GM12801 (cell line): ENCODE measurements around the gene CAPZA2.

Experiments used
- TF ChIP-seq, protein P1 (sequence below): IDR thresholded peaks from one replicate; pipeline ENCODE4 v1.5.1; 2011; ENCODE audit warnings: control low read depth; ENCODE audit not compliant: insufficient read length; ENCODE audit errors: extremely low read depth

Gene CAPZA2

DNA sequence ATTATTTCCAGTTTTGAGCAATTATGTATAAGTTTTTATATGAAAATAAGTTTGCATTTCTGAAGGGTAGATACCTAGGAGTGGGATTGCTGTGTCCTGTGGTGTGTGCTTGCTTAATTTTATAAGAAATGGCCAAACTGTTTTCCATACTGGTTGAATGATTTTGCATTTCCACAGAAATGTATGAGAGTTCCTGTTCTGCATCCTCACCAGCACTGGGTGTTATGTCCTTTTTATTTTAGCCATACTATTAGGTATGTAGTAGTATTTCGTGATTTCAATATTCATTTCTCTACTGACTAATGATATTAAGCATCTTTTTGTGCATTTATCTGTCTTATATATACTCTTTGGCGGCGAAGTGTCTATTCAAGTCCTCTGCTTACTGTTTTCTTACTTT lies 22.3 kb downstream of the CAPZA2 start:
- TF ChIP-seq, protein P1, sequence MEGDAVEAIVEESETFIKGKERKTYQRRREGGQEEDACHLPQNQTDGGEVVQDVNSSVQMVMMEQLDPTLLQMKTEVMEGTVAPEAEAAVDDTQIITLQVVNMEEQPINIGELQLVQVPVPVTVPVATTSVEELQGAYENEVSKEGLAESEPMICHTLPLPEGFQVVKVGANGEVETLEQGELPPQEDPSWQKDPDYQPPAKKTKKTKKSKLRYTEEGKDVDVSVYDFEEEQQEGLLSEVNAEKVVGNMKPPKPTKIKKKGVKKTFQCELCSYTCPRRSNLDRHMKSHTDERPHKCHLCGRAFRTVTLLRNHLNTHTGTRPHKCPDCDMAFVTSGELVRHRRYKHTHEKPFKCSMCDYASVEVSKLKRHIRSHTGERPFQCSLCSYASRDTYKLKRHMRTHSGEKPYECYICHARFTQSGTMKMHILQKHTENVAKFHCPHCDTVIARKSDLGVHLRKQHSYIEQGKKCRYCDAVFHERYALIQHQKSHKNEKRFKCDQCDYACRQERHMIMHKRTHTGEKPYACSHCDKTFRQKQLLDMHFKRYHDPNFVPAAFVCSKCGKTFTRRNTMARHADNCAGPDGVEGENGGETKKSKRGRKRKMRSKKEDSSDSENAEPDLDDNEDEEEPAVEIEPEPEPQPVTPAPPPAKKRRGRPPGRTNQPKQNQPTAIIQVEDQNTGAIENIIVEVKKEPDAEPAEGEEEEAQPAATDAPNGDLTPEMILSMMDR, result no peak

DNA sequence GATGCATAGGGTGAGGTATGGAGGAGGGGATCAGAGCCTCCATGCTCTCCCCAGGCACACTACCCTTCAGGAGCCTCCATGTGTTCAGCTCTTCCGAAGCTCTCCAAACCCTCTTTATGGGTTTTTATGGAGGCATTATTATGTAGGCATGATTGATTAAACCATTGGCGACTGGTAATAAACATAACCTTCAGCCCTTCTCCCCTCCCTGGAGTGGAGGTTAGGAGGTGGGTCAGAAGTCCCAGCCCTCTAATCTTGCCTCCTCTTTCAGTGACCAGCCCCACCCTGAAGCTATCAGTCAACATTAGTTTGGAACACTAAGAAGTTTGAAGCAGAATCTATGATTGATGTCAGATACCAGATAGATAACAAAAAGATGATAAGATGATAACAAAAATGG lies 23.3 kb downstream of the CAPZA2 start:
- TF ChIP-seq, protein P1, result no peak

DNA sequence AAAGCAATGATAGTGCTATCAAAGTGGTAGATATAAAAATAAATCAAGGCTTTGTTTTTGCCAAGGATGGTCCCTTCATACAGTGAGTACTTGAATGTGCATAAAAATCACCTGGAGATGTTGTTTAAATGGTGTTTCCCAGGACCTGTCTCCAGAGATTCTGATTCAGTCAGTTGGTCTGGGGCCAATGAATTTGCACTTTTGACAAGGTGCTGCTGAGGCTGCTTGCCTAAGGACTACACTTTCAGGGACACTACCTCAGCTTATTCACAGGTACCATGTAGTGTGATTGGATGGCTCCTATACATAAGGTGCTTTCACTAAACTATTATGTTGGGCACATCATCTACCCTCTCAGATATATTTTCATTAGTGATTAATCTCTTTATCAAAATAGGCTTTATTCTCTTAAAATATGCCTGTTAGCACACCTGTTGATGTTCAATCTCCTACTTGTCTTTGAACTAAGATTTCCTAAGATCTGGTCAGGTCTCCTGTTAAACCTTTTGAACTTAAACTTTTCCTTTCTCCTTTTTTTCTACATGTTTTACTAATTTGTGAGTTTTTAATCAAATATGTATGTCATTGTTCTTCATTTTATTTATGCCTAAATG lies 24.3 kb downstream of the CAPZA2 start:
- TF ChIP-seq, protein P1, result no peak

DNA sequence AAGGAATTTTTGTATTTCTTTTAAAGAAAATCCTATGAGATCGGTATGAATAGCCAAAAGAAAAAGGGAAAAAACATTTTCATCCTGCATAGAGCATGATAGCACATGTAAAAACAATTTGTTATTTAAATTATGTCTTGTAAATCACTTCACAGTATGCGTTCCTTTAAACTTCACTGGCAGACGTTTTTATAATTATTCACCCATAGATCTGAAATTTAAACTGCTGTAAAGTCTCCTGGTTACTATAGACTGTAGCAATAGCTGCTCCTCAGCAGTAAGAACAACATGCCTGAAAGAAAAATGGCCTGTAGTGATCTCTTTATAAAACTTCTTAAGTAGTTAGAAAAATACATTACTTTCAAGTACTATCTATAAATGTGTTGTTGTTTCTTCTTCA lies 26.5 kb downstream of the CAPZA2 start:
- TF ChIP-seq, protein P1, result no peak

DNA sequence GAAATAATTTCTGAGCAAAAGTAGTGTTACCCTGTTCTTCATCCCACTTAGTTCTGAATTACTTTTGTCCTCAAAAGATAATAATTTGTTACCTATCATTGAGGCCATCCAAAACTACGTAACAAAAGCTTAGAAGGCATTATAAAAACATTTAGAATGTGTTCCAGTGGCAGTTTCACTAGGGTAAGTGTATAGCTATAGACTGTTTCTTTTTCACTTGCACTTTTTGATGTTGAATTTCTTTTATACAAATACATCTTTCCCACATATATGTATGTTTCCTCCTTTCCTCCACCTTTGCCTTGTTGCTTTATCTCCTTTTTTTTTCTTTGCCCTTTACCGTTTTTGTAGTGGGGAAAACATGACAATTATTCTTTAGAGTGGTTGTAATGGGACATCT lies 33.5 kb downstream of the CAPZA2 start:
- TF ChIP-seq, protein P1, result no peak

DNA sequence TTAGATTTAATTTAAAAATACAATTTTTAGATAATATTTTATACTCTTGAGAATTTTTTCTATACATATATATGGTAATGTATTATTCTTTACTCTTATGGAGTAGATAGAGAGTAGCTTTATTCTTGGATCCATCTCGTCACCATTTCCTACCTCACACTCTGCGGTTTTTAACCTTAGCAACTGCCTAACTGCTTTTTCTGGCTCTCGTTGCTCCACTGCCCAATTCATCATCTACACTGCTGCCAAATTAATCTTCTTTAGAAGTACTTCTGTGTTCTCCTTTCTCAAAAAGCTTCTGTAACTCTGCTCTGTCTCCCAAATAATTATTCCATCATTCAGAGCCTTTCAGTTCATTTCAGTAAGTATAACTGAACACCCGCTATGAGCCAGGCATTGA lies 35.3 kb downstream of the CAPZA2 start:
- TF ChIP-seq, protein P1, result no peak

DNA sequence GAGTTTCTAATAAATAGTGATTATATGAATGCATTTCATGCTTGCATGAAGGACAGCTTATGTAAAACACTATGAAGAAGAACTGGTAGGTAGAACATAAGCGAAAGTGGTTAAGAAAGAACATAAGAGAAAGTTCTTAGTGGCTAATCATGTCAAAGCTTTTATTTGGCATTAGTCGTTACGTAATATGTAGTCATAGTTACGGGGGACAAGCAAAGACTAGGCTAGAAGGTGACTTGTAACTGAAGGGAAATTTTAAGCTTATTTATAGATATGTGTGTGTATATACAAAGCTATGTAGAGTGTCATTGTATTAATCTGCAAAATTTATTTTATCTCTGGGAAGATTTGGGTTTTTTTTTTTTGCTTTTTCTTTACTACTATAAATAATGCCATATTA lies 36.9 kb downstream of the CAPZA2 start:
- TF ChIP-seq, protein P1, result no peak
